Mesodermal cell (in vitro differentiated cells): ENCODE results near the gene HDAC4.

Experiments
- H3K27ac ChIP-seq: 2 replicates; pipeline ENCODE4 v1.7.0; 2013; ENCODE audit warnings: mild to moderate bottlenecking, low read depth, low read length, moderate library complexity; ENCODE audit not compliant: severe bottlenecking
- H3K36me3 ChIP-seq: 2 replicates; pipeline ENCODE4 v1.7.1; 2013; ENCODE audit warnings: mild to moderate bottlenecking, low read length, moderate library complexity; ENCODE audit not compliant: control insufficient read depth, insufficient read depth
- H3K4me1 ChIP-seq: one replicate; pipeline ENCODE4 v1.7.1; 2013; ENCODE audit warnings: mild to moderate bottlenecking, low read length; ENCODE audit not compliant: insufficient read depth, control insufficient read depth, poor library complexity, severe bottlenecking
- H3K4me3 ChIP-seq: 2 replicates; pipeline ENCODE4 v1.7.0; 2013; ENCODE audit warnings: low read length, control low read depth, mild to moderate bottlenecking; ENCODE audit not compliant: insufficient read depth, poor library complexity, severe bottlenecking; ENCODE audit errors: extremely low read depth
- H3K9me3 ChIP-seq: 2 replicates; pipeline ENCODE4 v1.7.1; 2013; ENCODE audit warnings: mild to moderate bottlenecking, low read length, moderate library complexity; ENCODE audit not compliant: control insufficient read depth
- WGBS, 2 experiments: methylation state at CpG; one replicate each; pipeline ENCODE4 v1.1.5; 2013; ENCODE audit warnings: missing lambda C conversion rate in 2 of 2; ENCODE audit not compliant: insufficient coverage in 2 of 2; 5-methylcytosine and 5-hydroxymethylcytosine counted together

Gene HDAC4

GRCh38 chr2:239212929-239213642 lies 187.7 kb downstream of the HDAC4 start:
- H3K9me3 ChIP-seq: no peaks in the 10 kb centered on the region
- WGBS, 2 experiments: 71 to 75% methylated on average over 14 to 15 of the region's 19 CpGs
- peaks cover 43% of the 10 kb centered on the region for H3K4me1 ChIP-seq
- peak overlapping the region; percentile 57 for H3K27ac ChIP-seq
- no peak overlapping the region for H3K4me3 ChIP-seq
- H3K36me3 ChIP-seq: no peaks in the 10 kb centered on the region

GRCh38 chr2:239212121-239212928 lies 188.5 kb downstream of the HDAC4 start:
- Histone ChIP-seq H3K27ac (peak overlapping the region; percentile 57), H3K36me3 (no peaks in the 10 kb centered on the region), H3K9me3 (no peaks in the 10 kb centered on the region), H3K4me3 (no peak overlapping the region), H3K4me1 (peaks cover 40% of the 10 kb centered on the region)
- WGBS, 2 experiments: 65 to 77% methylated on average over 3 to 4 of the region's 7 CpGs

DNA sequence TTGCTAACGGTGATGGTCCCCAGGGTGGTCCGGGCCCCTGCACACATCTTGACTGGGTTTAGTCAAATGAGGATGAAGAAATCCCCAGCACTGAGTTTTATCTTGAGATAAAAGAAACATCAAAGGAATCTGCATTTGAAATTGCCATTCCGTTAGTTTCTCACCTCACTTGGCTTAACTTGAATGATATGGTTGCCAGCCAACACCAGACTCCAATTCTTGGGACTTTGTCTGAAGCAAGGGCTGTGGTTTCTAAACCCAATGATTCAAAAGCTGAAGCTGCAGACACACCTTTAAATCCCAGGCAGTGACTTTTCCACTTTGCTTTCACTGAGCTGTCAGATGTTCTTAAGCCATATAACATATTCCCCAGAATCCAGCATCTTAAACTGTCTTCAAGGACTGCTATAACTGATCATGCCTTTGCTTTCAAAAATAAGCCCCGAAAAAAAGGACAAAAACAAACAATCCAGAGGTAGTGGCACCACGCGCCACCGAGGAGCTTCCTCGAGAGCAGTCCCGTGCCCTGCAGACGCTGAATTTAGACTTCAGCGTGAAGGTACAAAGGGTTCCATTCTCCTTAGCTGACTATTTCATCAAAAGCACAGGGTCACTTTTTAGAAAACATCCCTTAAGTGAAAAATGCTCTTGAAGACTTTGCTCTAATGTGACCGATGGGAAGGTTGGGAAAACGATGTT lies 189.3 kb downstream of the HDAC4 start:
- peaks cover 32% of the 10 kb centered on the region for H3K4me1 ChIP-seq
- WGBS, 2 experiments: 87 to 88% methylated on average over 10 to 11 of the region's 13 CpGs
- H3K9me3 ChIP-seq: no peaks in the 10 kb centered on the region
- no peaks in the 10 kb centered on the region for H3K36me3 ChIP-seq
- H3K27ac ChIP-seq: peak overlapping the region; percentile 57
- H3K4me3 ChIP-seq: no peak overlapping the region

- no peak overlapping the region for H3K27ac ChIP-seq
- H3K36me3 ChIP-seq: no peaks in the 10 kb centered on the region
- H3K4me1 ChIP-seq: peaks cover 20% of the 10 kb centered on the region
- no peak overlapping the region for H3K4me3 ChIP-seq
- 86 to 89% methylated on average over 9 to 12 of the region's 14 CpGs for WGBS, 2 experiments
- no peaks in the 10 kb centered on the region for H3K9me3 ChIP-seq
Observed at GRCh38 chr2:239209783-239210182, 191.0 kb downstream of the HDAC4 start.

GRCh38 chr2:239208465-239209180 lies 192.2 kb downstream of the HDAC4 start:
- Histone ChIP-seq H3K36me3 (no peaks in the 10 kb centered on the region), H3K9me3 (no peaks in the 10 kb centered on the region), H3K4me1 (peaks cover 20% of the 10 kb centered on the region), H3K4me3 (no peak overlapping the region), H3K27ac (no peak overlapping the region)
- WGBS, 2 experiments: 85 to 92% methylated on average over 7 to 8 of the region's 11 CpGs

DNA sequence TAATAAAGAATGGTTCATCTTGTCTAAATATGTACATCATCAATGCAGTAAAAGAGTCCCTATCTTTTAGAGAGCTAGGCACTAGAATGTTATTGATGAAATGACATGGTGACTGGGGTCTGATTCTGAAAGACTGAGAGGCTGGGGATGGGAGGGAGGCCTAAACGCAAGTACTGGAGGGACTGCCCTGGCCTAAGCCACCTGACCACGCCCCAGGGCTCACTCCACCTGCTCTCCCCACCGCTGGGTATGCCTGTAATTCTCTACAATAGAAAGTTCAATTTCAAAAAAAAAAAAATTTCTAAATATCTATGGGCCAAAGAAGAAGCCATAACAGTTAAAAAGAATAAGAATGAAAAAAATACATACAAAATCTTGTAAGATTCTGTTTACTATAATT lies 194.0 kb downstream of the HDAC4 start:
- H3K9me3 ChIP-seq: no peaks in the 10 kb centered on the region
- peaks cover 4% of the 10 kb centered on the region for H3K4me1 ChIP-seq
- no peak overlapping the region for H3K4me3 ChIP-seq
- H3K27ac ChIP-seq: no peak overlapping the region
- WGBS, 2 experiments: no CpG with 5 or more reads among the region's 3 CpGs
- no peaks in the 10 kb centered on the region for H3K36me3 ChIP-seq

DNA sequence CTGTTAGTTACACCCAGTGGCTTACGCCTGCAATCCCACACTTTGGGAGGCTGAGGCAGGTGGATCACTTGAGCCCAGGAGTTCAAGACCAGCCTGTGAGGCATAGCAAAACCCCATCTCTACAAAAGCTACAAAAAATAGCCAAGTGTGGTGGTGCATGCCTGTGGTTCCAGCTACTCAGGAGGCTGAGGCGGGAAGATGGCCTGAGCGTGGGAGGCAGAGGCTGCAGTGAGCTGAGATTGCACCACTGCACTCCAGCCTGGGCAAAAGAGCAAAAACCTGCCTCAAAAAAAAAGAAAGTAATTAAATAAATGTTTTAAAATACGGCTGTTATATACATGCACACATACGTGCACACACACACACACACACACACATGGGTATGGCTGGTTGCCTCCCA lies 194.8 kb downstream of the HDAC4 start:
- Histone ChIP-seq H3K9me3 (no peaks in the 10 kb centered on the region), H3K4me3 (no peak overlapping the region), H3K4me1 (peaks cover 3% of the 10 kb centered on the region), H3K36me3 (no peaks in the 10 kb centered on the region), H3K27ac (no peak overlapping the region)
- 100% methylated on average over 2 of the region's 5 CpGs for WGBS, 2 experiments

GRCh38 chr2:239204876-239205468 lies 195.8 kb downstream of the HDAC4 start:
- Histone ChIP-seq H3K36me3 (no peaks in the 10 kb centered on the region), H3K27ac (no peak overlapping the region)

GRCh38 chr2:239204136-239204875 lies 196.5 kb downstream of the HDAC4 start:
- Histone ChIP-seq H3K4me3 (no peak overlapping the region), H3K27ac (no peak overlapping the region), H3K36me3 (no peaks in the 10 kb centered on the region), H3K4me1 (no peaks in the 10 kb centered on the region), H3K9me3 (no peaks in the 10 kb centered on the region)
- 95 to 96% methylated on average over 24 to 28 of the region's 28 CpGs for WGBS, 2 experiments

More at GRCh38 chr2:239204876-239205468, 195.8 kb downstream of the HDAC4 start:
- Histone ChIP-seq H3K4me3 (no peak overlapping the region), H3K9me3 (no peaks in the 10 kb centered on the region), H3K4me1 (no peaks in the 10 kb centered on the region)
- 83% methylated on average over 6 to 11 of the region's 11 CpGs for WGBS, 2 experiments
